ENCODE data around the gene LTO1. TPM values are rescaled to one million over a fixed set of nuclear protein-coding genes. Genes with fewer than 3 reads are reported as not detected.

The LTO1 gene
- total RNA-seq, 4 donors from 2014 or later = 12.2 to 18.6 (median 14.1) TPM

DNA sequence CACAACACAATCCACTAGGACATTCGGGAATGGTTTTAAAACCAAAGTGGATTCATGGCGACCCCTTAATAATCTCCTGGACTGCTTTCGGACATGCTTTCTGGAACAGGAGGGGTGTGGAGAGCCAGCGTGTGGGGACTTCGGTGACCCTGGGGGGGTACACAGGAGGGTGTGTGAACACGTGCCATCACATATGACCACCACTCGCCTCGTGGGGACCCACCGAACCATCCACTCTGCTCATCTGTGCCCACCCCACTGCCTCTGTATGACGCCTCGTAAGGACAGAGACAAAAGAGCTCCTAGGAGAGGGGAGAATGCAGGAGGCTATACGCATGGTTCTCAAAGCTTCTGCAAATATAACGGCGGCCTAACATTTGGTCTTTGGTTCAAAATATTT is 8.9 kb downstream of the LTO1 start:
- peaks cover 33 to 86% (median 77%) of the 10 kb centered on the region in 4 donors for H3K36me3 ChIP-seq
- no peak overlapping the region for H3K27ac ChIP-seq (replicated peaks in 1 of 4)
- WGBS = 93% methylated on average over 13 of the region's 14 CpGs
- no peaks in the 10 kb centered on the region for H3K27me3 ChIP-seq
- H3K4me3 ChIP-seq = no peak overlapping the region
- H3K4me1 ChIP-seq = peaks cover 8 to 13% (median 11%) of the 10 kb centered on the region in 4 donors
- no peak for DNase-seq (ENCODE audit: extremely low spot score)
- no peaks in the 10 kb centered on the region for H3K9me3 ChIP-seq
- intact Hi-C loops (cut with DNase I) = no loop called here
- TF ChIP-seq POLR2AphosphoS5 (IDR thresholded peaks at IDR 0.05) (no peak), EP300 (IDR thresholded peaks at IDR 0.05) (no peak)
- TF ChIP-seq, protein P1, sequence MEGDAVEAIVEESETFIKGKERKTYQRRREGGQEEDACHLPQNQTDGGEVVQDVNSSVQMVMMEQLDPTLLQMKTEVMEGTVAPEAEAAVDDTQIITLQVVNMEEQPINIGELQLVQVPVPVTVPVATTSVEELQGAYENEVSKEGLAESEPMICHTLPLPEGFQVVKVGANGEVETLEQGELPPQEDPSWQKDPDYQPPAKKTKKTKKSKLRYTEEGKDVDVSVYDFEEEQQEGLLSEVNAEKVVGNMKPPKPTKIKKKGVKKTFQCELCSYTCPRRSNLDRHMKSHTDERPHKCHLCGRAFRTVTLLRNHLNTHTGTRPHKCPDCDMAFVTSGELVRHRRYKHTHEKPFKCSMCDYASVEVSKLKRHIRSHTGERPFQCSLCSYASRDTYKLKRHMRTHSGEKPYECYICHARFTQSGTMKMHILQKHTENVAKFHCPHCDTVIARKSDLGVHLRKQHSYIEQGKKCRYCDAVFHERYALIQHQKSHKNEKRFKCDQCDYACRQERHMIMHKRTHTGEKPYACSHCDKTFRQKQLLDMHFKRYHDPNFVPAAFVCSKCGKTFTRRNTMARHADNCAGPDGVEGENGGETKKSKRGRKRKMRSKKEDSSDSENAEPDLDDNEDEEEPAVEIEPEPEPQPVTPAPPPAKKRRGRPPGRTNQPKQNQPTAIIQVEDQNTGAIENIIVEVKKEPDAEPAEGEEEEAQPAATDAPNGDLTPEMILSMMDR (IDR thresholded peaks at IDR 0.05) = no peak

DNA sequence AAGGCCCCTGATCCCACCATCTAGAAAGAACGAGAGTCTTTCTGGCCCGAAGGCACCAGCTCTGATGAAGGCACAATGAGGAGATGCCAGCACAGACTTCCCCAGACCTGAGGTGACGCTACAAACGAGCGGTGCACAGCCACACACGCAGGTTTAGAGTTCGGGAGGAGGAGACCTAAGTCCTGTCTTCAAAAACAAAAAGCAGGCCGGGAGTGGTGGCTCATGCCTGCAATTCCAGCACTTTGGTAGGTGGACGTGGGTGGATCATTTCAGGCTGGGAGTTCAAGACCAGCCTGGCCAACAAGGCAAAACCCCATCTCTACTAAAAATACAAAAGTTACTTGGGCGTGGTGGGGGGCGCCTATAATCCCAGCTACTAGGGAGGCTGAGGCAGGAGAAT is 9.5 kb downstream of the LTO1 start:
- intact Hi-C loops (cut with DNase I) = no loop called here
- peaks cover 33 to 86% (median 79%) of the 10 kb centered on the region in 4 donors for H3K36me3 ChIP-seq
- no peak overlapping the region for H3K27ac ChIP-seq (replicated peaks in 1 of 4)
- H3K27me3 ChIP-seq = no peaks in the 10 kb centered on the region
- no peaks in the 10 kb centered on the region for H3K9me3 ChIP-seq
- H3K4me3 ChIP-seq = no peak overlapping the region
- 90% methylated on average over 11 of the region's 11 CpGs for WGBS
- H3K4me1 ChIP-seq = peaks cover 8 to 13% (median 10%) of the 10 kb centered on the region in 4 donors
- no peak for DNase-seq (ENCODE audit: extremely low spot score)
- no peak for TF ChIP-seq EP300 (IDR thresholded peaks at IDR 0.05)
- no peak for TF ChIP-seq POLR2AphosphoS5 (IDR thresholded peaks at IDR 0.05)
- no peak for TF ChIP-seq POLR2A (IDR thresholded peaks at IDR 0.05; ENCODE audit: low read depth)

DNA sequence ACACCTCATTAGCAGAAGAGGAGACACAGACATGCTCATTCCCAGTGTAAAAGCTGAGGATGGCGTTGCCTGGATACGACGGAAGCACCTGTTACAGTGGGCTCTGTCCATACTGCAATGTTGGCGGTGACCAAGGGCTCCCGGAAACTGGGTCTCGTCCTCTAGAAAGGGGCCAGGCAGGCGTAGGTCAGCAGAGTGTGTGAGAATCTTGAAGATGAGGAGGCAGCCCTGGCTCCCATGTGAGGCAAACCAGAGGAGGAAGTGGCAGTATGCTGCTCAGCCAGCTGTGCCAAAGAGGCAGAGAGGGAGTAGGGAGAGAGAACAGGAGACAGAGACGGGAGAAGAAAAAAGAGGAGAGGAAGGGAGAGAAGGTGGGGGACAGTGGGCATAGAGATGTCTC is 10.3 kb downstream of the LTO1 start:
- no peak overlapping the region for H3K4me3 ChIP-seq
- H3K27ac ChIP-seq (replicated peaks in 1 of 4) = no peak overlapping the region
- H3K9me3 ChIP-seq = no peaks in the 10 kb centered on the region
- intact Hi-C loops (cut with DNase I) = no loop called here
- H3K4me1 ChIP-seq = peaks cover under 1 to 5% (median 3%) of the 10 kb centered on the region in 4 donors
- WGBS = 87% methylated on average over 8 of the region's 8 CpGs
- no peak for DNase-seq (ENCODE audit: extremely low spot score)
- no peak for TF ChIP-seq POLR2A (IDR thresholded peaks at IDR 0.05; ENCODE audit: low read depth)
- no peak for TF ChIP-seq EP300 (IDR thresholded peaks at IDR 0.05)
- TF ChIP-seq, protein P1 (IDR thresholded peaks at IDR 0.05) = no peak
- no peak for TF ChIP-seq POLR2AphosphoS5 (IDR thresholded peaks at IDR 0.05)
- H3K36me3 ChIP-seq = peaks cover 33 to 87% (median 76%) of the 10 kb centered on the region in 4 donors
- no peaks in the 10 kb centered on the region for H3K27me3 ChIP-seq

DNA sequence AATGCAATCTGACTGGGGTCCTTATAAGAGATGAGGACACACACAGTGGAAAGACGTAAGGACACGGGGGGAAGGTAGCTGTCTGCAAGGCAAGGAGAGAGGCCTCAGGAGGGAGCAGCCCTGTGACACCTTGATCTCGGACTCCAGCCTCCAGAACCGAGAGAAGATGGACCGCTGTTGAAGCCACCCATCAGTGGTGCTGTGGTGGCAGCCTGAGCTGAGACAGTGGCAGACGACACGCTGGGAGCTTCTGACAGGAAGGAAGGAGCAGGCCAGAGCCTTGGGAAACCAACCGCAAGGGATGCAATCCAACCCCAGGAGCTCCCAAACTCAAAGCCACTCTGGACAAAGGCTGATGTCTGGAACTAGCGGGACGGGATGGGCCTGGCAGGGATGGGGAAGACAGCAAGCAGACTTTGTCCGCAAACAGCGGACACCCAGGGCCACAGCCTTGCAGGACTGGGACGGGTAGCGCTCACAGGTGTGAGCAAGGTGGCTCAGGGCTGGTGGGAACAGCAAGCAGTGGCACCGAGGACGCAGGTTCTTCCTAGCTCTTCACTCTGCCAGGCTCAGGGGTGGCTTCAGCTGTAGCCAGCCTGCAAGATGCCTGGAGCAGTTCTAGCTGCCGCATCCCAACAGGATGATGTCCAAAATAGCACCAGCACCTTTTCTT is 10.9 kb downstream of the LTO1 start:
- Histone ChIP-seq H3K4me1 (no peaks in the 10 kb centered on the region), H3K27ac (replicated peaks in 1 of 4) (no peak overlapping the region), H3K27me3 (no peaks in the 10 kb centered on the region), H3K4me3 (no peak overlapping the region), H3K36me3 (peaks cover 30 to 83% (median 70%) of the 10 kb centered on the region in 4 donors), H3K9me3 (no peaks in the 10 kb centered on the region)
- DNase-seq (ENCODE audit: extremely low spot score) = no peak
- intact Hi-C loops (cut with DNase I) = no loop called here
- WGBS = 90% methylated on average over 17 of the region's 17 CpGs
- TF ChIP-seq POLR2A (IDR thresholded peaks at IDR 0.05; ENCODE audit: low read depth) (no peak), EP300 (IDR thresholded peaks at IDR 0.05) (no peak), POLR2AphosphoS5 (IDR thresholded peaks at IDR 0.05) (no peak)
- TF ChIP-seq, protein P1 (IDR thresholded peaks at IDR 0.05) = no peak

DNA sequence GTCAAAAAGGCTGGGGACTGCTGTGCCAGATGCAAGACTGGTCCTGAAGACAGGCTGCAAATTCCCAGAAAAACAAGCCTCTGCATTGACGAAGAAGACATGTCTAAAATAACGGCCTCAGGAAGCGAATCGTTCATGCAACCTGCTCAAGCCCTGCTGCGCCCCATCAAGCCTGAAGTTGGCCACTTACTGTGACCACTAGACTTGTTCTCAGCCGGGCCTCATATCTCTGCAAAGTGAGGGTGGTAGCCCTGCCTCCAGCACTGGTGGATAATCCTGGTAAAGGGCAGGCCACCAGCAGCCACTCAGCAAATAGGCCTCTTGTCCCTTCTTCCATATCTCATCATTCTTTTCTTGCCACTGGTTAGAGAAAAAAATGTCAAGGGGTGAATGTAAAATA is 11.8 kb downstream of the LTO1 start:
- no peak for DNase-seq (ENCODE audit: extremely low spot score)
- H3K4me3 ChIP-seq = no peak overlapping the region
- H3K4me1 ChIP-seq = no peaks in the 10 kb centered on the region
- H3K9me3 ChIP-seq = no peaks in the 10 kb centered on the region
- H3K27me3 ChIP-seq = no peaks in the 10 kb centered on the region
- peaks cover 23 to 74% (median 63%) of the 10 kb centered on the region in 4 donors for H3K36me3 ChIP-seq
- H3K27ac ChIP-seq (replicated peaks in 1 of 4) = no peak overlapping the region
- 92% methylated on average over 6 of the region's 6 CpGs for WGBS
- TF ChIP-seq EP300 (IDR thresholded peaks at IDR 0.05) = no peak
- TF ChIP-seq POLR2A (IDR thresholded peaks at IDR 0.05; ENCODE audit: low read depth) = no peak
- TF ChIP-seq, protein P1 (IDR thresholded peaks at IDR 0.05) = no peak
- TF ChIP-seq POLR2AphosphoS5 (IDR thresholded peaks at IDR 0.05) = no peak
- intact Hi-C loops (cut with DNase I) = no loop called here
